NCI-H2171 treated with DMSO at 0.1 percent for 48 hours (cell line): ENCODE measurements around the gene FGD6.
"Not testable (repeated sequence)": the region's sequence is repeated elsewhere in the genome, so short reads cannot be mapped to it uniquely, and the experiment has no call there.

Experiments
- DNase-seq: peaks from one replicate; lab custom pipeline; 2025; lab: John Stamatoyannopoulos, UW

The FGD6 gene

GRCh38 chr12:95126076-95126475 lies 91.2 kb downstream of the FGD6 start:
- DNase-seq = no peak

DNA sequence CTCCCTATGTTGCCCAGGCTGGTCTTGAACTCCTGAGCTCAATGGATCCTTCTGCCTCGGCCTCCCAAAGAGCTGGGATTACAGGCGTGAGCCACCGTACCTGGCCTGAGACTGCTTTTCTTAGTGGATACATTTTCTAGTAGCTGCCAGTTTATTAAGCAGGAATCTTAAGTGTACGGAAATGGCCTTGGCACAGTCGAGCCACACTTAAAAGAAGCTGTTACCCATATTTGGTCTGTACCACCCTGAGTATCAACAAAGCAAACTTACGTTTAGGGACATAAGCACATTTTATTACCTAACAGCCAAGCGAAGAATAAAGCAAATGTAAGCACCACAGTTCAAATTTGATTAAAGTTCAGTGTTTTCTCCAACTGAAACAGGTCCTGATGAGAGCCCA lies 93.2 kb downstream of the FGD6 start:
- no peak for DNase-seq

GRCh38 chr12:95118788-95119179 lies 98.5 kb downstream of the FGD6 start:
- no peak for DNase-seq

DNA sequence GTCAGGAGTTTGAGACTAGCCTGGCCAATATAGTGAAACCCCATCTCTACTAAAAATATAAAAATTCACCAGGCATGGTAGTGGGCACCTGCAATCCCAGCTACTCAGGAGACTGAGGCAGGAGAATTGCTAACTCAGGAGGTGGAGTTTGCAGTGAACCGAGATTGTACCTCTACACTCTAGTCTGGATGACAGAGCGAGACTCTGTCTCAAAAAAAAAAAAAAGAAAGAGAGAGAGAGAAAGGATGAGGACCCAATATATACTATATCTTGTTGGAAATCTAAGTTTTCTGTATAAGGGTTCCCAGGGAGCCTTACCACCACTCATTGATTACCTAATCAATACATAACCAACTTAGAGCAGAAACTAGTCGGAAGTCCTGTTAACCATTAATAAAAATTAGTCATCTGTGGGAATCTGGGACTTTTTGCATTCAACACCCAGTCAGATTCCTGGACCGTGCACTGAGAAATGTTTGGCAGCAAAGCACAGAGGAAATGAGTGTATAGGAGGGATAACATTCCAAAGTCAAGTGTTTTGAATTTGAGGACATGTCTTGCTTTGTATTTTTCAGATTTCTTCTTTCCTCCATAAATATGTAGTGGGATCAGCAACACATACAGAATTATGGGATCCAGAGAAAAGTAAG lies 99.0 kb downstream of the FGD6 start:
- no peak for DNase-seq

DNA sequence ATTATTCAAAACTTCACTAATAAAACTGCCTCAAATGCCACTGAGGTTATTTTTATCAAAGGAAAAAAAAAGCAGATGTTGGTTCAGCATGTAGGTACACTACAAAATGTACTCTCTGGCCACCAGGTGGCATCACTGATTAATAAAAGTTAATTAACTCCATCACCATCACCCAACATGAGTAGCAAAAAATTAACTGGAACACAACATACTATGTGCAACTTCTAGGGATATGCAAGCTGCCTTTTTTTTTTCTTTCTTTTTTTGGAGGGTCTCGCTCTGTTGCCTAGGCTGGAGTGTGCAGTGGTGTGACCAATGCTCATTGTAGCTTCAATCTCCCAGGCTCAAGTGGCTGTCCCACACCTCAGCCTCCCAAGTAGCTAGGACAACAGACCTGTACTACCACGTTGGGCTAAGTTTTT lies 100.1 kb downstream of the FGD6 start:
- DNase-seq = peak; percentile 76

- DNase-seq = no peak
Observed at GRCh38 chr12:95116773-95117172, 100.5 kb downstream of the FGD6 start.

- no peak for DNase-seq
Observed at GRCh38 chr12:95116341-95116740, 100.9 kb downstream of the FGD6 start.

DNA sequence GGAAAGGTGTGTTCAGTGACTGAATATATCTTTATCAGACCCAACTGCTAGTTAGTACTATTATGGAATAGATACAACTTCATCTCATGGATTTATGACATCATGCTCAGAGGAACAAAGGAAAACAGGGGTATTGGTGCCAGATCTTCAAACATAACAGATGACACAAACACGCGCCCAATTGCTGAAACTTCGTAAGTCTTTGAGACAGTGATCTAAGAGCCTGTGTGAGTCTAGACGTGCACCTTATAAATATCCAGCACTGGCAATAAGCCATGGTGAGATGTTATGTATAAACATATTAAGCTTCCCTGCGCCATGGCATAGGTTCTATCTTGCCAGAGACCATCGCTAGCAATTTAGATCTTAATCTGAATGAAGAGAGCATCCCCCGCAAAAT lies 101.6 kb downstream of the FGD6 start:
- no peak for DNase-seq

DNA sequence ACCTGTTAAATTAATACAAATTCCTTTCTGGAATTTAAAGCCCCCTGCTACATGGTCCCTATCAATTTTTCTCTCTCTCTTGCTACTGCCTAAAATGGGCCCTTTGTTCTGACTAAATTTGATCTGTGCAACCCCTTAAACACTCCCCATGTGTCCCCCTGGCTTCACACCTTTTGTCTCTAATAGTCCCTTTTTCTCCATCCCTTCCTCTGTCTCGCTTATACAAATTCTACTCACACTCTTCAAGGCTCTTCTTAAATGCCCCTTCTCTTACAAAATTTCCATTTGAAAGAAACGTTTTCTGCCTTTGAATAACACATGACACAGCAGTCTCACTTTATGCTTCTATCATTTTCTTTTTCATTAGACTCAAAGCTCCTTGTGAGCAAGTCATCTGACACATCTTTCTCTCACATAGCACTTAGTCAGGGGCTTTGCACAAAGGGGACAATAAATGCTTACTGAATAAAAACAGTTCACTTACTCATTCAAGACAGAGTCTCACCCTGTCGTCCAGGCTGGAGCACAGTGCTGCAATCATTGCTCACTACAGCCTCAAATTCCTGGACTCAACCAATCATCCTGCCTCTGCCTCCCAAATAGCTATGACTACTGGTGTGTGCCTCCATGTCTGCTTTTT lies 102.4 kb downstream of the FGD6 start:
- no peak for DNase-seq

DNA sequence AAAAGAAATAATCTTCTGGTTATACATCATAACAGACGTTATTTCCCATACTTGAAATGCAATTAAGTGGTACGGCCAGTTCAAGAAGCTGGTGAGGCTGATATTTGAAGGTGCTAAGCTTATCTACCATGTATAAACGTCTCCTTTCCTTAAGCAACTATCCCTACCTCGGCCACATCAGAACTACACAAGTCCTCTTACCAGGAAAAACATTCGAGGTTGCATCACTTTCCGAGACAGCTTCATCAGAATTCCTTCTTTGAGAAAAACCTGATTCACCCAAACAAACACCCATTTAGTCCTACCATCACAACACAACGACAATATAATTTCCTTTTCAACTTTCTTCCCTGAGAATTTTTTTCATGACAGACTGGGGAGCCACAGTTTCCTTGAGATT lies 109.9 kb downstream of the FGD6 start:
- no peak for DNase-seq

GRCh38 chr12:95105540-95105939 lies 111.7 kb downstream of the FGD6 start:
- DNase-seq = no peak

DNA sequence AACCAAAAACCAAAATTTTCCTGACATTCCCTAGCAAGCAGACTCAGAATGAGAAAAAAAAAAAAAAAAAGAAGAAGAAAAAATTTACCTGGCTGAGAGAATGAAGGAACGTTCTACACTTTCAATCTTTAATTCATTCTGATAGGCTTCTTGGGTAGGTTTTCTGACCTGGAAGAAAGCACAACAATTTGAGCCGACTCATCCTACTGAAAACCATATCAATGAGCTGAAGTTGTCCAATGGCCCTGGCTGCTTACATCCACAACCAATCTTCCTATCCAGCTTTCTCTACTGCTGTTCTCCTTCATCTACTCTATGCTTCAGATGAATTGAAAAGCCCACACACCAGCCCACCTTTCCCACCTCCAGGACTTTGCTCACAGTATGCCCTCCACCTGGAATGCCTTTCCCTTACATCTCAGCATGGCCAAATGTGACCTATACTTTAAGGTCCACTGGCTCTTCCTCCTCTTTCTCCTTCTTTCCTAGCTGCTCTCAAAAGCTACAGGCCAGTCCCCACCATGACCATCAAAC lies 112.3 kb downstream of the FGD6 start:
- DNase-seq = no peak

DNA sequence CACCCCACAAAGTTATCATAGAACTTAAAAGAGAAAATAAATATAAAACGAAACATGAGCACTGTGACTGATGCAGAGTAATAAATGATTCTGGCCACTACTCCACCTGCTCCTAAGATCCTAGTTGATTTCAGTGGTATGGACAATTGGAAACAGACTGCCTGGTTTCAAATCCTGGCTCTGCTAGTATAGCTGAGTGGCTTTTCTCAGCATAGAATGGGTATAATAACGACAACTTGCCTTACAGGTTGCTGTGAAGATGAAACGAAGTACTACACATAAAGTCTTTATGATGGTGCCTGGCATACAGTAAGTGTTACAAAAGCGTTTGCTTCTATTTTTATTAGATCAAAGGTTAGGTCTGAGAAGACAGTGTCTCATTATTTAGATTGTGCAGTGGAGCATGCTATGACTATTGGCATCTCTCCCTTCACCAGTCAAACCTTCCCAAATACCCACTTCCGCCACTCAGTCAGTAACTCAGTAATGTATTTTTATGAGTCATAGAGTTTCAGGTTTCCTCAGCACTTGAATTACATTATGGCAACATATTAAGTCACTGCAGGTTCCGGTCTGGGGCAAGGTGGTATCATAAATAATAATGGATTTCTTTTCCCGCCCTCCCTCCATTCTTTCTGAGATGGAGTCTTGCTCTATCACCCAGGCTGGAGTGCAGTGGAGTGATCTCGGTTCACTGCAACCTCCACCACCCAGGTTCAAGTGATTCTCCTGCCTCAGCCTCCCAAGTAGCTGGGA lies 114.2 kb downstream of the FGD6 start:
- DNase-seq = peak; percentile 86

DNA sequence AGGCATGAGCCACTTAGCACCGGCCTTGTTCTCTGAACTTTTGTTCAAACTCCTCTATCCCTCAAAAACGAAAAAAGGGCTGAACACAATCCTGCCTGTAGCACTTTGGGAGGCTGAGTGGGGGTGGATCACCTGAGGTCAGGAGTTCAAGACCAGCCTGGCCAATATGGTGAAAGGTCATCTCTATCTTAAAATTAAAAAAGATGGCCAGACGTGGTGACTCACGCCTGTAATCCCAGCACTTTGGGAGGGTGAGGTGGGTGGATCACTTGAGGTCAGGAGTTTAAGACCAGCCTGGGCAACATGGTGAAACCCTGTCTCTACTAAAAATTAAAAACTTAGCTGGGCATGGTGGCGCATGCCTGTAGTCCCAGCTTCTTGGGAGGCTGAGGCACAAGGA lies 115.3 kb downstream of the FGD6 start:
- DNase-seq = not testable (repeated sequence)

DNA sequence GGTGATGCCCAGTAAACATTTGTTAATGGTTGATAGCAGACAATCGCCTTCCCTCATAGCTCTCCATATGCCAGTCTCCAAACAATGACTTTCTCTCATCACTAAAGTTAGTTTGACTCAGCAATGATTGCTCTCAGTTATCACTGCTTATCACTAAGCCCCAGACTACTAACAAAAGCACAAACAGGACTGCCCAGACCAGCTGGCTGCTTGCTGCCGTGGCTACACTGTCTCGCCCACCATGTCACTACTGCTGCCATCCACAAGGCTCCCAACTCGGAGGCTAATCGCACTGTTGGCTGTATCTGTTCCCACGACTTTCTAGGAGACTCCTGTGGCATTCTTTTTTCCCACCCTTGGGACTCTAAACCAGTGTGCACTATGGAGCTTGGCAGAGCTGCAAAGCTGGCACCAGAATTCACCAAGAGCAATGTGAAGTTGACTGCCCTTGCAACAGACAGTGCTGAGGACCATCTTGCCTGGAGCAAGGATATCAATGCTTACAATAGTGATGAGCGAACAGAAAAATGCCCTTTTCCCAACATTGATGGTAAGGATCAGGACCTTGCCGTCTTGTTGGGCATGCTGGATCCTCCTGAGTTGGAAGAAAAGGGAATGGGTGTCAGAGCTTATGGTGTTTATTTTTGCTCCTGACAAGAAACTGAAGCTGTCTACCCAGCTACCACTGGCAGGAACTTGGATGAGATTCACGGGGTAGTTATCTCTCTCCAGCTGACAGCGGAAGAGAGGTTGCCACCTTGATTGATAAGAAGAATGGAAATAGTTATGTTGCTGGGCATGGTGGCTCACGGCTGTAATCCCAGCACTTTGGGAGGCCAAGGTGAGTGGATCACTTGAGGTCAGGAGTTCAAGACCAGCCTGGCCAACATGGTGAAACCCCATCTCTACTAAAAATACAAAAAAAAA lies 116.7 kb downstream of the FGD6 start:
- no peak for DNase-seq

DNA sequence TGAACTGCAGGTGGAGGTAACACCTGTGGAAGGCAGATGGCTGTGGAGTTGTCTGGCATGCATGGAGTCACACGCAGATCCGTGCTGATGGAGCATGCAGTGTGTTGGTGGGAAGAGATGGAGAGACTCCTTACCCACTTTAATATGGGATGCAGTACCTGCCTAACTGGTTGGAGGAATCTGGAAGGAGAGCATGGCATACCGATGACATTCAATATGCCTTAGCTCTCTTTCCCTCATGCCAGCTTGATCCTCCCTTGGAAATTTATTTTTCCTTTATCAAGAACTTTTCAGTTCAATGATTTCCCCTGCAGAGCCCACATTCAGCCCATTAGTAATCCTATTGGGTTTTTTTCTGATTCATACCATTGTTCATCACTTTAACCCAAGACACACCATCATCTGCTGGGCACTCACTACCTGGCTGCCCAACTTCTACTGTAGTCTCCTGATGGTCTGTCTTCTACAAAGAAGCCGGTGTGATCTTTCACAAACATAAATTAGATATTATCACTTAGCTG lies 117.9 kb downstream of the FGD6 start:
- no peak for DNase-seq

DNA sequence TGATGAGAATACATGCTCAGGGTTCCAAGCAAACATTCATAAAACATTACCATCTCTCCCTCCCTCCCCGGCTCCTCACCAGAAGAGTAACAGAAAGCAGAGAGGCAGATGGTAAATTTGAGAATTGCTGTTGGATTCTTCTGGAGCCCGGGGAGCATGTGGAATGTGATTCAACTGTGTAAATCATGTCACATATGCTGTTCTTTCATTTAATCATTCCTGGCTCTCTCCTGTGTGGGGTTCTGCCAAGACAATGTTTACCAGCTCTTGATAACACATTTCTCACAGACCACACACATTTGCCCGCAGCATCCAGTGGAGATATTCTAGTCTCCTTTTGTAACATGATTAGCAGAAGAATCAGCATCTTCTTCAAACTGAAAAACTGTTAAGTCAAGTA lies 120.4 kb downstream of the FGD6 start:
- DNase-seq = peak; percentile 81

DNA sequence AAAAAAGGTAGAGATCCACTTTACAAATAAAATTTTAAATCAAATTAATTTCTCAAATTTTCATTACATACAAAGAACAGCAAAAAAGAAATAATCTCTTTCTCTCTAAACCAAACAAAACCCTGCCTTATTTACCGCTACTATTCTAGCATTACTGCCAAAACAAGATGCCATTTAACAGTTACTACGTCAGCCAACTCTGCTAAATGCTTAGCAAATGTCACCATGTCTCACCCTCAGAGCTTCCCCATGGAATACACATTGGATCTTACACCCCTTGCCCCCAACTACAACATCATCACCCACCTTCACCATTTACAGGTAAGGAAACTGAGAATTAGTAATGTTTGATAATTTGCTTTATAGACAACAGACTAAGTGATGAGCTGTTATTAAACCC lies 120.9 kb downstream of the FGD6 start:
- peak; percentile 29 for DNase-seq

GRCh38 chr12:95095866-95096265 lies 121.4 kb downstream of the FGD6 start:
- DNase-seq = not testable (repeated sequence)

DNA sequence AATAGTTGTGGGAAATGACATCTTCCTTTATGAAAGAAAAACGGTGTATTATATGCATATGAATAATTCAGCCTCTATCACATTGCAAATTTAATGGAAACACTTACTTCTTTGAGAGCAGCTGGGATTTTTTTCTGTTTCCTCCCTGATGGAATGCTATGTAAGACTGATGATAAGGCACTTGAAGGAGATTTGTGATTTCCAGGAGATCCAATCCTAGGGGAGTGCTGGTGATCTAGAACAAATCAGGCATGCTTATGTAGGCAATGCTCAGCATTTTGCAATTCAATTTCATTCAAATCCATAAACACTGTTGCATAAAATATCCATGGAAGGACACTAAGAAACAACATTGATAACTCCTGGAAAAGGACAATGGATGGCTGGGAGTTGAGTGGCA lies 127.8 kb downstream of the FGD6 start:
- DNase-seq = no peak

GRCh38 chr12:95088379-95088778 lies 128.9 kb downstream of the FGD6 start:
- DNase-seq = no peak

DNA sequence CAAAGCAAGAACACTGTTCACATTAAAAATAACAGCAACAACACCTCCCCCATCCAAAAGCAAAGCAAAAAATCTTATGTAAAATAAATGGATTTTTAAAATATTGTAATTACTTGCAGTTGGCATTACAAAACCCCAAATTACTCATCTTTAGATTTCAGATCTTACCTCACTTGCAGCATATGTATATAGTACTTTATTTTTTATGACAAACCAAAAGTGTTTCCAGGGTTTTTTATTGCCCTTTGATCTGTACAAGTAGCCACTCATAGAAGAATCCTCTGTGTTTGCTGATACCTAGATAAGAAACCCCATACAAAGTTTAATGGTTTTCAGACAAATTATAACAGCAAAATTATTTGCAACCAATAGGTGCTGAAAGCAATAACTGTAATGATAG lies 131.7 kb downstream of the FGD6 start:
- DNase-seq = no peak
